HG03280 (cell line): ENCODE results near the gene ZC3H6.
"Not testable (repeated sequence)": the region's sequence is repeated elsewhere in the genome, so short reads cannot be mapped to it uniquely, and the experiment has no call there.

Source experiments
- ATAC-seq: cut with Tn5 transposase; IDR thresholded peaks from one replicate; pipeline ENCODE4 v1.9.1; 2021; ENCODE audit warnings: mild to moderate bottlenecking, moderate library complexity; ENCODE audit not compliant: unreplicated experiment

The ZC3H6 gene

DNA sequence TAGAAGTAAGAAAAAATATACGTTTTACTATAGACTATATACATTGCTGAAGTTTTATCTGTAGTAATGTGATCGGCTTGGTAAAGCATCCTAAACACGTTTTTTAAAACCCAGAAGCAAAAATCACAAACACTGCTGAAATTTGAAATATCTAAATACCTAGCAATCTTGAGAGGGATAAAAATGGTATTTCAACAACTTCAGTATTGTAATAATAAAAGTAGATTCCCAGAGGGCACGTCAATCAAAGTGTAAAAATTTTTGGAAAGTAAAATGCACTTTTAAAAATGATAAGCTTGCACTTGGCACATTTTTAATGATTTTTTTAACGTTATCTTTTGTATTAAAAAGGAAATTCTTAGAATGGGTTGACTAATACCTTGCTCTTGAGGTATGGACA, 1.6 kb downstream of the ZC3H6 start:
- no peak for ATAC-seq

DNA sequence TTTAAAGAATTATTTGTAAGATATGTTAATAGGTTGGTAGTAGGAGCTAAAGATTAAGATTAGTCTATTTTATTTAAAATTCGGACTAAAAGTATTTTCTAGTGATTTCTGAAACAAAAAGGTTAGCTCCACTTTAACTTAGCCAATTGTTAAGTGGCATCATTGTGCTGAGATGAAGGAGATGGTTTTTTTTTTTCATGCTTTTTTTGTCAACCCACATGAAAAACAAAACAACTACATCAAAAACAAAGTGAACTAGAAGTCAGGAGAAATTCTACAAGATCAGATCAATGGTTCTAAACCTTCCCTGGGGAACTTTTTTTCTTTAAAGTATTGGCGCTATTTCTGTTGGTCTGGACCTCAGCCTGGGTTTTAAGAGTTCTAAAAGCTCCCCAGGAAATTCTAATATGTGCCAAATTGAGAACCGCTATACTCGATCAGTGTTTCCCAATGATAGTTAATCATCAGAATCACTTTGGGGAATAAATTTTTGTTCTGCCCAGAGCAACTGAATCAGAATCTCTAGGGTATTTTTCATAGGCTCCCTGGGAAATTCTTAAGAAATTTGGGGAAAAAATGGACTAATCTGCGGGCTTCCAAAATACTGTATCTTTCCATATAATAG, 2.3 kb downstream of the ZC3H6 start:
- ATAC-seq = no peak

DNA sequence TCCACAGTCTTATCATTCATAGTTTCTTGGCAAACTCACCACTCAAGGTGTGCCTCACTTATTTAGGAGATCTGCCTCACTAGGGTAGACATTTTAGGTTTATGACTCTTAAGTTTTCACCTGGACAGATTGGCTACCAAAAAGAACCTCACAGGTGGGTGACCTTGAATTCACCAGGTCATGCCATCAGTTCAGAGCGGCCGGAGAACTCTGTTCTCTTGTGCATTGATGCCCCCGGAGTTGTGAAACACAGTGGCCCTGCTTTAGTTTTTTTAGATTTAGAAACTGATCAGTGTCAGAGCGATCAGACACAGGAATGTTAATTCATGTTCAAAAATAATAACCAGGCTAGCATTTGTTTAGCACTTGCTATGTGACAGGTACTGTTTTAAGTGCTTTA, 6.7 kb downstream of the ZC3H6 start:
- ATAC-seq = not testable (repeated sequence)

DNA sequence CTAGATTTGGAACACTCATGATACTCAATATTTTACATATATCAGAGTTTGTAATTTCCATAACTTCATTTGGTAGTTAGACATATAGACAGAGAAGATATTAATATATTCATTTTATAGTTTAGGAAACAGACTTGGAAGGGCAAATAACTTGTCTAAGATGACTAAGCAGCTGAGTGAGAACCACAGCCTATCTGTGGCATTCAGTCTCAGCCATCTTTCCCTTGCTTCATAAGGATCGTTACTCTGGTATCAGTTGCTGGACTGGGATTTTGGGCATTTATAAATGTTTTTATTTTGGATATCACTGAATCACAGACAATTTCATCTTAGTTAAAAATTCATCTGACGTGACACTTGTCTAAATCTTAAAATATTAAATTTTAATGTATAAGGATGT, 8.1 kb downstream of the ZC3H6 start:
- ATAC-seq = not testable (repeated sequence)

DNA sequence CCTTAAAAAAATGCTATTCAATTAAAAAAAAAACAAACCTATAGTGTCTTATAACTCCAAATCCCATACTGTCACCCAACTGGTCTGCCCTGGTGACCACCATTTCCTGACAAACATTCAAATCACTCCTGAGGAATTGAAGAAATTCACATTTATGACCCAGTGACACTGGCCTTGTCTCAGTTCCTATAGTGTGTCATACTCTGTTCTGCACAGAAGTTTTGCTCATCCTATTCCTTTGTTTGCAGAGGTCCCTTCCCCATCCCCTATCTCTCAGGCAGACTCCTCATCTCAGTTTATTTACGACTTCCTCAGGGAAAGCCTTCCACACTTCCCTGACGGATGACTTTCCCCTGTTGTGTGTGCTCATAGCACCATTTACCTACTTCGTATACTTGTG, 14.7 kb downstream of the ZC3H6 start:
- ATAC-seq = no peak

DNA sequence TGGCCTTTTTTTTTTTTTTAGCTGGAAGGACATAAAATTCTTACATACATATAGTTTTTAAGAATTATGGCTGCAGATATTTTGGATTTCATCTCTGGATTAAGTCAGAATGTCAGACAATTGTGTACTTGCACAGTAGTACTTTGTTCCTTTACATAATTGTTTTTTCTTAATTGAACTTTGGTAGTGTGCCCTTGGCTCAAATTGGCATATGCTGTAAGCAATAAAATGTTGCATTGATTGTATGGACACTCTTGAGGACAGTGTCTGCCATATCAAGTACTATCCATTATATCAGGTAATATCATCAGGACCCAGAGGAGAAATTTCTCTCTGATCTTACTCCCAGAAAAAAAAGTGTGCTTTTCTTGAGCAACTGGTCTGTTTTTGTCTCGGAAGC, 15.3 kb downstream of the ZC3H6 start:
- ATAC-seq = no peak

DNA sequence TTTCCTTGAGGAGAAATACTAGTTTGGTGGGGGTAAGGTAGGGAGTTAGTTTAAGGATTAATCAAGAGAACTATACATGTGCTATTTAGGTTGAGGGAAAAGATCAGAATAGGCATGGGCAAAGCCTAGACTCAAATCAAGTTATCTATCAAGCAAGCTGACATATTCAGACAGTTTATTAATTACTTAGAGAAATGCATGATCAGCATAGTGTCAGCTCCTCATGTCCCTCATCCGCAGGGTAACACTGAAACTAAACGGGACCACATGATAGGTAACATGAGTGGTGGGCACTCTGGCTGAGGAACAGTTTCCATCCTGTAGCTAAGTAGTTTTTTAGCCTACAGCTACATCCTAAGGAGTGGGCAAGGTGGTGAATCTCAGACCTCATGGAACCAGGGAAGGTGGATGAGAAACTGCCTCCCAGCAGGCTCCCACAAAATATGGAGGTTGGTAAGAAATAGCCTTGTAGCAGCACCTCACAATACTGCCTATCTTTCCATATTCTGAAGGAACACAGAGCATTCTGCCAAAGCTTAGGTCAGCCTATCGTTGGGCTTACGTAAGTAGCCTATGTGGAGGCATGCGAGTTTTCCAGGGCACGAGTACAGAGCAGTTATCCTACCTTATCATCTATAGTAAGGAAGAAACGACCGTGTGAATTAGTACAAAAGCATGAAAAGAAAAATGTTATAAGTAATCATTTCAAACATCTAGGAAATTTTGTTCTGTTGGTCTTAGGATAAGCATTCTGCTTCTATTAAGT, 18.4 kb downstream of the ZC3H6 start:
- no peak for ATAC-seq

DNA sequence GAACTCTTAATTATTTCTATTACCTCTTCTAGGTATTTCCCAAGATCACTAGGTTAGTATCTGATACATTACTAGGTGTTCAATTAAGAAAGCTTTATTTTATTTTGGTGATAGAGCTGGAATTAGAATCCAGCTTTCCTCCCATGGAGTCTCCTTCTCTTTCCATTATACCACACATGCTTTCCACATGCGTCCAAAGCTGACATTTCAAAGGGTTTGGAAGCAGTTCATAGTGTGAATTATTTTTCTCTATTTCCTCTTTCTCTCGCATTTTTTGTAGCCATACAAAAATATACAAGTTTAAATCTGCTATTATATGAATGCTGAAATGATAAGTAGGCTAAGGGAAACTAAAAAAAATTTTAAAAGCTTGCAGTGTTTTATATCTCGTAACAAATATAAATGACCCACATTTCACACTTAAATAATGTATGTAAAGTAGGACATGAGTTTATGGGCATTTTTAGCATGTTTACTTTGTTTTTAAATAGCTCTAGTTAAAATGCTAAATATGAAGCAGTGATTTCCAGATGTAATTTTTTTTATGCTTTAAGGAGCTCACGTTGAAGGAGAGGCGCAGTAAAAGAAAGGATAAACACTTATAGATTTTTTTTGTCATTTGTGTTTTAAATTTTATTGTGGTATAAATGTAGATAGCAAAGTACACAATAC, 20.1 kb downstream of the ZC3H6 start:
- no peak for ATAC-seq

DNA sequence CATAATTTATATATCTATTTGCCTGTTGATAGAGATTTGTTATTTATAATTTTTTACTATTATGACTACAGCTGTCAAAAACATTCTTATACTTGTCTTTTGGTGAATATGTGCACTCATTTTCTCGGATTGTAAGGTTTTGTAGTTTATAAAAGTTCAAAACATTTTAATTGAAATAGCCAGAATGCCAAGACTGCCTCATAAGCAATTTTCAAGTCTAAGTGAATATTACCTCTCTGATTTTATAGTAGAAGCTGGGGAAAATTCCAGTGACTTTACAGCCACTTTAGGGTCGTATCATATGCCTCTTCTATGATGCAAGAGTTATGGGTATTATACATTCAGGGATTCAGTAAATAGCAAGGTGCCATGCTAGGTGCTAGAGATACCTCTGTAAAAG, 21.0 kb downstream of the ZC3H6 start:
- ATAC-seq = no peak

DNA sequence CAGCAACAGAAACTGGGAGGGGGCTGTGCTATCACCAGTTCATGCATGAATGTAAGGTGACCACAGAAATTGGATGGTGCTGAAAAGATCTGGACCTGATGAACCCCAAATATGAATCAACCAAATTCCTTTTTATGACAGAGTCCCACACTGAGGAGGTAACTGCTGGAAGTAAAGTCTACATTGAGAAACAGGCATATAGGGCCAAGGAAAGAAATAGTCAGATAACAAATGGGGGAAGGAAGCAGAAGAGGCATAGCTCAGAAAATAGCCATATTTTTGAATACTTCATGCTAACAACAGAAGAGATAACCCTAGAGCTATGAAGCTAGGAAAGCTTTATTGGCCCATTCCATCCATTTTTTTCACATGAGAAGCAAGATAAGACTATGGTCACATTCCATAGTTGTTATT, 25.8 kb downstream of the ZC3H6 start:
- ATAC-seq = no peak

DNA sequence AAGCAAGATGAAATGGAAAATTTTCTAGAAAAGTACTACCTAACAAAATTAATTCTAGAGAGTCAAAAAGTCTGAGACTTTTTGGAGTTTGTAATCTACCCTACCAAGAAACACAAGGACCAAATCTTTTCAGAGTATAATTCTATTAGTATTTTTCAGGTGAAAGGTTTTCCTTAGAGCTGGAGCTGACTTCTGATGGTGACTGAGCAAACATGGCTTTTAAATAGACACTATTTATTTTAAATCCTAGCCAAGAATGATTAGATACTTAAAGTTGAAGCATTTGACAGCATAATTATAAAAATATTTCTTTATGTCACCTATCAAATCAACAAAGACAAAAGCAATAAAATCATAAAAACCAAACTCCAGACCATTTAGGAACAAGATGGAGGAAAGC, 26.6 kb downstream of the ZC3H6 start:
- no peak for ATAC-seq

DNA sequence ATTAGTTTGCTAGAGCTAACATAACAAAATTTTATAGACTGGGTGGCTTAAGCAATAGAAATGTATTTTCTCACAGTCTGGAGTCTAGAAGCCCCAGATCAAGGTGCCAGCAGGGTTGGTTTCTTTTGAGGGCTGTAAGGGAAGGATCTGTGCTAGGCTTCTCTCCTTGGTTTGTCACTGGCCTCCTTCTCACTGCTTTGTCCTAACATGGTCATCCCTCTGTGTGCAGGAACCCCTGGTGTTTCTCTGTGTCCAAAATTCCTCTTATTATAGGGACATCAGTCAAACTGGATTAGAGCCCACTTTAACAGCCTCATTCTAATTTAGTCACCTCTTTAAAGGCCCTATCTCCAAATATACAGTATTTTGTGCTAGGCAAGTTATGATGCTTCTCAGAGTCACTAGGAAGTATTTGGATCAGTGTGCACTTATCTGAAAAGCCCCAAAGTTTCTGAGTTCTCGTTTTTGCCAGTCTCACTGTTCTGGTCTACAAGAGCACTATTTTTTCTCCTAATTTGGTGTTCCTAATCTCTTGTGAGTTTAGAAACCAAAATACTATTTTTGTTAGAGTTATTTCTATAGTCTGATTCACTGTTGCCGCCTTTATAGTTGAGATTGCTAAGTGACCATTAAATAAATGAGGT, 29.0 kb downstream of the ZC3H6 start:
- no peak for ATAC-seq

DNA sequence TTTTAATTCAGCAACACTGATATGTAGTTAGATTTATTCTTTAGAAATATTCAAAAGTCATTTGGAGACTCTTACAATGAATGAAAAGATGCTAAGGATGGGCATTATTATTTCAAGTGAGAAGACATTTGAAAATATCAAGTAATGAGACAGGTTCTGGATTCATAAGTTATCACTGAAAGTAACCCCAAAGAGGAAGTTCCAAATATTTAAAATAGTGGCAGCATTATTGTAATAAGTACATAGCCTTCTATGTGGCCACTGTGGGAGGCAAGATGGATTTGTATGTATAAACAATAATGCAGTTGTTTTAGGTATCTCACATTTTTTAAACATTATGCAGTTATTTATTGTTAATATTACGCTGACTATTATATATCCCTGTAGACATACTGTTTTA, 29.7 kb downstream of the ZC3H6 start:
- ATAC-seq = no peak

DNA sequence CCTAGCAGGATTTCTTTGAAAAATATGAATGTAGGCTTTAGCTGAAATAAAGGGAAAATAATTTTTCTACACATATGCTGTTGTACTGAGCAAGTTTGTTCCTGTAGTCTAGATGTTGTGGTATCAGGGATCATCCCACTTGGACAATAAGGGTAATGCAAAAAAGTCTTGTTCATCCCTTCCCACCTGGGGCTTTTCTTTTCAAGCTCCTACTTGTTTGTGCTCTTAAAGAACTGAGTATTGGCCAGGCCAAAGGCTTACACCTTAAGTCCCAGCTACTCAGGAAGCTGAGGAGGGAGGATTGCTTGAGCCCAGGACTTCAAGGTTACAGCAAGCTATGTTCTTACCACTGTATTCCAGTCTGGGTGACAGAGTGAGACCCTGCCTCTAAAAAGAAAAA, 35.5 kb downstream of the ZC3H6 start:
- no peak for ATAC-seq

DNA sequence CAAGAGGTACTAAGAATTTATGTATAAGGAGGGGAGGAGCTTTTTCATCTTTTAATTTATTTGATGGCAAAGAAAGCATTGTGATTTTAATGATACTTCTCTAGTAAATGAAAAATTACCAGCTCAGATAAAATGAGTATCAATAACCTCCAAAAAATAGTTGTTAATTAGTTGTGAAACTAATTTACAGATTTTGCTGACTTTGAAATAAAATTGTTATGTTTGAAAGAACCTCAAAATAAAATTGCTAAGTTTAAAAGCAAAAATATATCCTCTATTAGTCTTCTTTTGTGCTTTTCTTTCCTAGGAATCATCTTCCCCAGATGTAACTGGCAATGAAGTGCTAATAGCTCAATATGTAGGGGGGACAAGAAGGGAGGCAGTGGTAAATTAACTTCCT, 36.5 kb downstream of the ZC3H6 start:
- ATAC-seq = no peak

DNA sequence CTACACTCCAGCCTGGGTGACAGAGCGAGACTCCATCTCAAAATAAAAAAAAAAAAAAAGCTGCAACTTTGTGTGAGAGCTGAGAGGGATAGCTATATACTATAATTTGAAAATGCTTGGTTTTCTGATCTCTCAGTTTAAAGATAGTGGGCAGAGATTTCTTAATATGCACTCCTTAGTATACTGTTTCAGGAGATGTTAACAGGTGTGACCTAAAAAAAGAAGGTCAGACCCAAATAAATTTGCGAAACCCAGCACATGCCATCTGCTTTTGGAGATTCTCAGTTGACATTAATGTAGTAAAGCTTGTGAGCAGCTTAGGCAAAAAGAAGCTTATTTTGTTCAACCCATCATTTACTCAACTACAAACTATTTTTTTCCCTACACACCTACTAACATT, 37.4 kb downstream of the ZC3H6 start:
- no peak for ATAC-seq

DNA sequence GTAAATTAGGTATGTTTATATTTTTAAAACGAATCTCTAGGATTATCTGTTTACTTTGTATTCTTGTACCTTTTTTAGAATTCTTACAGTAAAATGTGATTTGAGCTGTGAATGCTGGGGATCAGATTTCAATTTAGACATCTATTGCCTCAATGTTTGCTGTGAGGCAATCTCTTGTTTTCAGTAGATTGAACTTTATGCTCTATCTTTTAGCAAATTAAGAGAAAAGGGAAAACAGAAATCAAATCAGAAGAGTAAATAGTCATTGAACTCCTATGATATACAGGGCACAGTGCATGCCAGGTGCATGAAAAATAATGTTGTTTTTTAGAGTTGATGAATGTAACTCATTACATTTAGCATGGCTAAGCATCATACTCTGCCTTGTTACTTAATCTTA, 39.5 kb downstream of the ZC3H6 start:
- no peak for ATAC-seq

DNA sequence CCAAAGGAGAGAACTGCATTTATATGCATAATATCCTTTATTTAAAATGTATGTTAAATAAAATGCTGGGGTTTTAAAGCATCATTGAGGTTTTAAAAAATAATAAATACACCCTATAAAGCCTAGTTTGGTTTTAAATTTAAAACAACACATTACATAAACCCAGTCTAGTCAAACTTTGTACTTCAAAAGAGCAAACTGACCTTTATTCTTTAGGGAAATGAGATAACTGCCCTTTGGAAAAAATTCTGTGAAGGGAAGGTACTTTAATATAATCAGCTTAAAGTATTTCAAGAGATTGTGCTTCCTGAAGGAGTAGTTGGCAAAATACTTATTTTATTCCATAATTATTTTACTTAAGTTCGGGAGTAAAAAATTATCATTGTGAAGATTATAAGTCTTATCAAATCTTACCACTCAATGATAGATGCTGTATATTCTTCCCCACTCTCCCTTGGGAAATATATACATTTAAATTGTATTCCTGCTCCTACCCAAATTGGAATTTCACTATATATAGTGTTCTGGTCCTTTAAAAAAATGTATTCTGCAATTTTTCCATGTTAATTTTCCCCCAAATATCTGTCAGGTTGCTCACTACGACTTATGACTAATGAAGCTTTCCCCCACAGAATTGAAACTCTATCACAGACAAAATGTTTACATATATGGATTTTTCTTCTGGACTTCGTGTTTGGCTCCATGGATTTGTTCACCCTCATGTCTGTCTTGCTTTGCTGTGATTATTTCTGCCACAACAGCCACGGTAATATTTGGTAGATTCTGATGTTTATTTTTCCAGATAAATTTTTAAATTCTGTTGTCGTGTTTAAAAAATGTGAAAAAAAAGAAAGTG, 42.1 kb downstream of the ZC3H6 start:
- no peak for ATAC-seq

DNA sequence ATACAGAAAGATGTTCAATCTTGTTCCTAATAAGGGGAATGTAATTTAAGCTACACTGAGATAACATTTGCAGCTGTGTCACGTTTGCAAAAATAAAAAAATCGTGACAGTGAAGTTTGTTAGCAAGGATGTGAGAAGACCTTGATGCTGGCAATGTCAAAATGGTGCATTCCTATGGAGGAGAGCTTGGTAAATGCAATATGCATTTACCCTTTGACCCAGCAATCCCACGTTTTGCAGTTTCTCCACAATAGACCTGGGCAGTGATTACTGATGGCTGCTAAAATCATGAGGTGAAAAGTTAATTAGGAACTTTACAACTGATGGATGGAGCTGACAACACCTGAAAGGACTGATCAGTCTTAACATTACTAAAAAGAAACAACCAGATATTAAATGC, 43.1 kb downstream of the ZC3H6 start:
- no peak for ATAC-seq

DNA sequence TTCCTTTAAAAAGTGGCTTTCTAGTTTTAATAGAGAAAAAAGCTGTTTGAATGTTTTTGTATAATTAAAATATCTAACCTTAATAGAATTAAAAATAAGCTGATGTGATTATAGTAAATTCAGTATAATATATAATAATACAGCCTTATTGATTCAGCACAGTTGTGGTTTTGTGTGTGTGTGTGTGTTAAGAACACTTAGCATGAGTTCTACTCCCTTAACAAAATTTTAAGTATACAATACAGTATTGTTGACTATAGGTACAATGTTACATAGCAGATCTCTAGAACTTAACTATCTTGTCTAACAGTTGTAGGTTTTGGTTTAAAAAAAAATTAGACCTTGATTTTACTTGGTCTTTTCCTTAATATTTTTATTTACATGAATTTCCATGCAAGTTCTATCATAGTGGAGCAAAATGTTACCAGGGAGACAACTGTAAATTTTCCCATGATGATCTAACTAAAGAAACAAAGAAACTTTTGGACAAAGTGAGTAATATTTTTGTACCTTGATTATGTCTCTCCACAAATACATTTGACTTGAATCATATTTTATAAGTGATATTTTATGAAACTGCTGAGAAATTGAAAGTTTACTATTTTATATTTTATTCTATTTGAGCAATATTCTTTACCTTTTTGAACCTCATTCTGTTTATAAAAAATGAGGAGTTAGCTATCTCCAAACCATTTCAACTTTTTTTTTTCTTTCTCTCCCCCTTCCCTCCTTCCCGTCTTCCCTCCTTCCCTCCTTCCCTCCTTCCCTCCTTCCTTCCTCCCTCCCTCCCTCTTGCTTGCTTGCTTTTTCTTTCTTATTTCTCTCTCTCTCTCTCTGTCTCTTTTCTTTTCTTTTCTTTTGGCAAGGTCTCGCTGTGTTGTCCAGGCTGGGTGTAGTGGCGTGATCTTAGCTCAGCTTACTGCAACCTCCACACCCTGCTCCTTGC, 46.3 kb downstream of the ZC3H6 start:
- no peak for ATAC-seq
